ENCODE measurements around the gene ARMC6.

The ARMC6 gene

GRCh38 chr19:19056636-19057275, 23.4 kb downstream of the ARMC6 start:
- FAIRE-seq: no peak

- no peak for FAIRE-seq
These were observed 23.9 kb downstream of the ARMC6 start for GRCh38 chr19:19057317-19057716.

- no peak for FAIRE-seq
These were observed 24.3 kb downstream of the ARMC6 start for GRCh38 chr19:19057720-19058119.

DNA sequence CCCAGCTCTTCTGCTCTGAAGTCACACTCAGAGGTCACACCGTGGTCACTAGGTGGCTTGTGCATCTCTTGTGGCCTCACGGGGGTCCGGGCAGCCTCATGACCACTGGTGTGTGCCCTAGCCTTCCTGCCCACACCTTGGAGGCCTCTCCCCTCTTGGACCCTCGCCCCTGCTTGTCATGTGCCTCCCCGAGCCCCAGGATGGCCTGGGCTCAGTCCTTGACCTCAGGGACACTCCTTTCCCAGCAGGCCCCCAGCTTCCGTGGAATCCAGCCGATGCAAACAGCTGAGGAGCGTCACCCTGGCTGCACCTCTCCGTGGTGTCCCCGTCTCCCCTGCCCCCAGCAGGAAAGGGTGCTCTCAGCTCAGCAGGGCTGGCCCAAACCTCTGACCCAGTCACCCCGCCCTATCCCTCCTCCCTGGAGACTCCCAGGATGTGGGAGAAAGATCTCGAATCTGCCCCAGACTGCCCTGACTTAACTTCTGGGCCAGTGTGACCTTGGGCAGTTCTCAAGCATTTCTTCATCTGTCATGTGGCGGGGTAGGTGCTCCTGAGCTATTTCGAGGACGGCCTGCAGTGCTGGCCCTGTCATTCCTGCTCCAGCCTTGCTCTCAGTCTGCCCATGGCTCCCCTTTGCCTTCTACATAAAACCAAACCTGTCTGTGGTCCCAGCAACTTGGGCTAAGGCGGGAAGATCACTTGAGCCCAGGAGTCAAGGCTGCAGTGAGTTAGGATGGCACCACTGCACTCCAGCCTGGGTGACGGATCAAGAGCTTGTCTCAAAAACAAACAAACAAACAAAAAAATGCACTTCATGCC, 25.8 kb downstream of the ARMC6 start:
- FAIRE-seq: no peak

GRCh38 chr19:19059837-19060611, 26.6 kb downstream of the ARMC6 start:
- FAIRE-seq: no peak

- no peak for FAIRE-seq
These were observed 28.1 kb downstream of the ARMC6 start for GRCh38 chr19:19061506-19061905.

- no peak for FAIRE-seq
These were observed 29.2 kb downstream of the ARMC6 start for GRCh38 chr19:19062454-19063182.

- FAIRE-seq: peak; percentile 91
These were observed 30.0 kb downstream of the ARMC6 start, which contains the start of gene SLC25A42 for GRCh38 chr19:19063183-19064097. SLC25A42 (plus strand) TSS chr19:19063994; CDS start chr19:19096125, 32,131 bp downstream.

DNA sequence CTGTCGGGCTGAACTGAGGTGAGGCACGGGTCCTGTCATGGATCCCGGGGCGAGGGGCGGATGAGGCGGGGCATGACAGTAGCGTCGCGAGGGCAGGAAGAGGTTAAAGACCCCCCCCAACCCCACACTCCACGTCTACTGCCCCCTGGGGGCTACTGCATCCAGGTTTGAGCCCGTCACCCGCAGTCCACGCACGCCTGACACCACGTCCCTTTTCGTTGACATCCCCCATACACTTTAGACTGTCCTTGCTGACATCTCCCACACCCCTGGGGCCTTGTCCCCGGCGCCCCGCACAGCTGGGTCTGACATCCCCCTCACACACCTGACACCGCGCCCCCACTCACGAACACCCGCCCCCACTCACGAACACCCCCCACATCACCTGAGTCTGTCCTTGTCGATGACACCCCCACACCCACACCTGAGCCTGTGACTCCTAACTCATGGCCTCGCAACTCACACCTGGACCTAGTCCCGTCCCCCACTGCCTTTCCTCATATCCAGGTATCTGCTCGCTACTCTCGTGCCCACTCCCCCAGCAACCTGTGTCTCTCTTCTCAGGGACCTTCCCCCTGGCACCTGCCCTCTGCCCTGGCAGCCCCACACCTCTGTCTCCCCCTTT, 30.8 kb downstream of the ARMC6 start:
- FAIRE-seq: no peak

DNA sequence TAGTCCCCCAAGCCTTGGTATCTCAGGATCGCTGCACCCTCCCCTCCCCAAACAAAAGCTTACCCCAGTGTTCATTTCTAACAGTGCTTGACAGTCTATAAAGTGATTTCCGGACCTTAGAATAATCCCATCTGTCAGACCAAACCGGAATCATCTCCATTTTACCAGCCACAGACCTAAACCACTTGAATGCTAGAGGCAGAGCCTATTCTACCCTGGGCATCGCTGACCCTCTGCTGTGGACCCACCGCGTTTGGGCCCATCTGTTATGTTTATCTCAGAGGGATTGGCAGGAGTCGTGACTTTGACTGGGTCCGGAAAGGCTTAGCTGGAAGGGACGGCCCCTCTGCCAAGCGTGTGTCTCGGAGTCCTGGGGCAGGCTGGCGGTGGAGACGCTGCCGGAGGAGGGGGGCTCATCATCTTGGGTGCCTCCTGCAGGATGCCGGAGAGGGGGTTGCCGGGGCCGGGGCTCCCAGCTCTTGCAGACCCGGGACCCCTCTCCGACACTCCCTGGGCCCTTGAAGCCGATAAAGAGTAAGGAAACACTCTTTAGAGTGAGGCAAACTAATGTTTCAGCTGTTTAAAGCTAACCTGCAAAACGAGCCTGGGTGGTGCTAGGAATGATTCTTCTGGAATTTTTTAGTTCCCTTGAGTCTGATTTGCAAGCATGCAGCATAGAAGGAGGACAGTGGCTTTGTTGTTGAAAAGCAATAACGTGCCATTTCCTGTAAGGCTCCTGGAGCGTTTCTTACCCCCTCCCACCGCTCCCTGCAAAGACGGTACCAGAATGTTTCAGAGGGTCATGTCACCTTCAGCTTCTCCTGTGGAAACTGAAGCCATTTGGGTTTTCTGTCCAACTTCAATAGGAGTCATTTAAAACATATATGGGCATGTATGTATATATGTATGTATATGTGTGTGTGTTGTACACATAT, 31.7 kb downstream of the ARMC6 start:
- no peak for FAIRE-seq

DNA sequence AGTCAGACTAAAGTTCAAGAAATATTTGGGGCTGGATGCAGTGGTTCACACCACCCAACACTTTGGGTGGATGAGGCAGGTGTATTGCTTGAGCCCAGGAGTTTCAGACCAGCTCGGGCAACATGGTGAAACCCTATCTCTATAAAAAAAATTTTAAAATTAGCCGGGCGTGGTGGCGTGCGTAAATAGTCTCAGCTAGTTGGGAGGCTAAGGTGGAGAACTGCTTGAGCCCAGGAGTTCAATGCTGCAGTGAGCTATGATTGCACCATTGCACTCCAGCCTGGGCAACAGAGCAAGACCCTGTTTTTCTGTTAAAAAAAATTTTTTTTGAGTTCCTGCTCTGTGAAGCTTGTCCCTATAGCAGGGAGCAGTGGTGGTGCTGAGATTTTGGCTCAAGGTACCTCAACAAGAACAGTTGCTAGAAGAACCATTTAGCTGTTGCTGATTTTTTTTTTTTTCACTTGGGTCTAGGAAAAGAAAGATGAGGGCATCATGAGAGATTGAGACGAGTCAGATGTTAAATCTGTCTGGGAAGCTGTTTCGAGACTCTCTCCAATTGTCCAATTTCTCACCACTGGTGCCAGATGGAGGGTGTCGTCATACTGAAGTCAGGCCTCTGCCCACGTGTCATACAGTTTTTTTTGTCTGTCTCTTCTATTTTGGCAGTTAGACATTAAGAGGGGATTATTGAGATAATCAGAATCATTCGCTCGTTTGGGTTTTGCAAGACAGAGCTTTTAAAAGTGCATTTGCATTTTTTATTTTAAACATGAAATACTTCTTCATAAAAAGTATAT, 34.1 kb downstream of the ARMC6 start:
- FAIRE-seq: no peak

- no peak for FAIRE-seq
These were observed 35.6 kb downstream of the ARMC6 start for GRCh38 chr19:19068659-19069654.

- FAIRE-seq: no peak
These were observed 38.5 kb downstream of the ARMC6 start for GRCh38 chr19:19071897-19072296.

GRCh38 chr19:19074196-19074882, 40.9 kb downstream of the ARMC6 start:
- no peak for FAIRE-seq

DNA sequence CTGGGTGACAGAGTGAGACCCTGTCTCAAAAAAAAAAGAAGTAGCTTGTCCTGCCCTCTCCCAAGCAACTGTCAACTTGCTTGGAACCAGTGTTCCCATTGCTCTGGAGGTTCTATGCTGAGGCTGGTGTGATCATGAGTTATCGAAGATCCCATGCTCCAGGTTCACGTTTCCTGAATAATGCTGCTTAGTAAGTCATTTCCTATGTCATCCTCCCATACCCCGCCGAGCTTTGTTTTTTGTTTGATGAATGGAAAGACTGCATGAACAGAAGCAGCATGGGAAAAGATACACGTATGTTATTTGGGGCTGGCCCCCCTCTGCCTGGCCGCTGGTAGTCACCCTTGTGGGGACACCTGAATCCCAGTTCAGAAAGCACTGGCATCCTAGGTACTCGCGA, 41.7 kb downstream of the ARMC6 start:
- no peak for FAIRE-seq

DNA sequence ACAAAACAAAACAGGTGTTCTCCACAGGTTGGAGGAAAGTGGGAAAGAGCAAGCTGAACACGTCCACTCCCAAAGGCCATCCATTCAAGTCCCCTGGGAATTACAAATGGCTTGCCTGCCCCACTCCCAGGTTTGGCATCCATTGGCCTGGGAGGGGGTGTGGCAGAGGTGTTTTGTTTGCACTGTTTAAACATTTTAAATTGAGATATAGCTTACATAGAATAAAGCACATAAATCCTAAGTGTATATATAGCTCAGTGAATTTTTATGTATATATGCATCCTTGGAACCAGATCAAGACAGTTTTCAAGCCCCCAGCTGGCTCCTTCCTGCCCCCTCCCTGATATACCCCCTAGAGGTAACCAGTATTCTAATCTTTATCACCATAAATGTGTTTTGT, 43.1 kb downstream of the ARMC6 start:
- FAIRE-seq: no peak

DNA sequence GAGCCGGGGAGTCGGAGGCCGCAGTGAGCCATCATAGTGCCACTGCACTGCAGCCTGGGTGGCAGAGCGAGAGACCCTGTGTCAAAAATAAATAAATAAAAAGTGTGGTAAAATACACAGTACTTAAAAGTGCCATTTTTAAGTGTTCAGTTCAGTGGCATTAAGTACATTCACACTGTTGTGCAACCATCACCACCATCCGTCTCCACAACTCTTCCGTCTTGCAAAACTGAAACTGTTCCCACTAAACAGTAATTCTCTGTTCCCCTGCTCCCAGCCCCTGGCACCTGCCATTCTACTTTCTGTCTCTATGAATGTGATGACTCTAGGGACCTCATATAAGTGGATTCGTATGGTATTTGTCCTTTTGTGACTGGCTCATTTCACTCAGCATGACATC, 43.7 kb downstream of the ARMC6 start:
- no peak for FAIRE-seq

All from islet of Langerhans (tissue), 1 donor.